Activated CD8-positive, alpha-beta memory T cell treated with anti-CD3 and anti-CD28 coated beads, Interleukin-2, amount 10 ng/mL, durations not matched to agents 7 days and 5 days (primary cell): ENCODE measurements around the gene MS4A1. TPM values are rescaled to one million over a fixed set of nuclear protein-coding genes. Genes with fewer than 3 reads are reported as not detected.

ENCODE experiments used
- ATAC-seq: fragments of 150-1000 bp; cut with Tn5 transposase; one replicate; pipeline ENCODE4 v1.10.0; 2021; ENCODE audit warnings: moderate library complexity
- CTCF ChIA-PET: fragments of 350-600 bp; sonication (Branson Sonifier 250); formaldehyde crosslinking; loops from one replicate; lab custom pipeline; 2021; ENCODE audit warnings: antibody characterized with exemption; lab: Charles Lee
- DNase-seq: peaks from one replicate; pipeline ENCODE4 v3.0.0-alpha.2; 2020
- H3K27ac Mint-ChIP-seq: one replicate; pipeline ENCODE4 v1.8.0; 2021; ENCODE audit warnings: mild to moderate bottlenecking, mixed read lengths
- H3K27me3 Mint-ChIP-seq: one replicate; pipeline ENCODE4 v1.8.0; 2021; ENCODE audit warnings: mixed read lengths
- H3K36me3 Mint-ChIP-seq: one replicate; pipeline ENCODE4 v1.8.0; 2021; ENCODE audit warnings: mild to moderate bottlenecking, mixed read lengths
- H3K4me1 Mint-ChIP-seq: one replicate; pipeline ENCODE4 v1.8.0; 2021; ENCODE audit warnings: mixed read lengths
- H3K4me3 Mint-ChIP-seq: one replicate; pipeline ENCODE4 v1.8.0; 2021; ENCODE audit warnings: mild to moderate bottlenecking, moderate library complexity, mixed read lengths
- H3K9me3 Mint-ChIP-seq: one replicate; pipeline ENCODE4 v1.8.0; 2022; ENCODE audit warnings: low read depth, mixed read lengths
- total RNA-seq, 2 experiments: library from RNA; stranded (reverse); gene quantifications; one replicate each; pipeline ENCODE4 v1.2.3, GENCODE V29; 2021

Gene MS4A1
- total RNA-seq, 2 experiments from 2014 or later = not detected

- CTCF ChIA-PET = no interaction called here
- peaks cover 4% of the 10 kb centered on the region for H3K9me3 Mint-ChIP-seq
- H3K4me1 Mint-ChIP-seq = no peaks in the 10 kb centered on the region
- DNase-seq = no peak
- H3K4me3 Mint-ChIP-seq = no peak overlapping the region
- H3K27me3 Mint-ChIP-seq = peaks cover 32% of the 10 kb centered on the region
- no peak overlapping the region for H3K27ac Mint-ChIP-seq
- no peaks in the 10 kb centered on the region for H3K36me3 Mint-ChIP-seq
- ATAC-seq = no peak
These were observed 57.1 kb downstream of the MS4A1 start for GRCh38 chr11:60512651-60513225.

- no peak overlapping the region for H3K27ac Mint-ChIP-seq
- H3K27me3 Mint-ChIP-seq = peaks cover 32% of the 10 kb centered on the region
- DNase-seq (no peak), ATAC-seq (no peak)
- no peaks in the 10 kb centered on the region for H3K4me1 Mint-ChIP-seq
- peaks cover 4% of the 10 kb centered on the region for H3K9me3 Mint-ChIP-seq
- no peaks in the 10 kb centered on the region for H3K36me3 Mint-ChIP-seq
- CTCF ChIA-PET = no interaction called here
- no peak overlapping the region for H3K4me3 Mint-ChIP-seq
These were observed 58.1 kb downstream of the MS4A1 start for GRCh38 chr11:60513496-60514460.

GRCh38 chr11:60515144-60515855, 59.7 kb downstream of the MS4A1 start, which contains the start of gene MS4A13:
Gene MS4A13 (plus strand): TSS chr11:60515392. CDS start chr11:60518084, 2,692 bp downstream.
- Mint-ChIP-seq H3K27ac (no peak within 1 kb of the TSS), H3K4me3 (no peak within 1 kb of the TSS), H3K36me3 (no peaks in the 10 kb centered on the region), H3K9me3 (no peaks in the 10 kb centered on the region), H3K27me3 (peaks cover 29% of the 10 kb centered on the region), H3K4me1 (no peaks in the 10 kb centered on the region)
- DNase-seq (no peak), ATAC-seq (no peak)
- CTCF ChIA-PET = no interaction called here

Other genes starting within 250 kb of the MS4A1 start
- not detected for gene MS4A4E, start 212.7 kb upstream of the MS4A1 start, total RNA-seq
- gene MS4A4A, start 175.2 kb upstream of the MS4A1 start, total RNA-seq = not detected
- gene MS4A6E, start 128.6 kb upstream of the MS4A1 start, total RNA-seq = not detected
- not detected for gene MS4A7, start 77.3 kb upstream of the MS4A1 start, total RNA-seq
- not detected for gene MS4A14, start 59.4 kb upstream of the MS4A1 start, total RNA-seq
- not detected for gene MS4A5, start 26.3 kb upstream of the MS4A1 start, total RNA-seq
- gene MS4A12, start 36.9 kb downstream of the MS4A1 start, total RNA-seq = not detected
- gene MS4A13, start 59.5 kb downstream of the MS4A1 start, total RNA-seq = not detected
- not detected for gene MS4A8, start 243.8 kb downstream of the MS4A1 start, total RNA-seq